NCI-H226 (cell line): ENCODE data around the gene ZNF576.
"Not testable (repeated sequence)": the region's sequence is repeated elsewhere in the genome, so short reads cannot be mapped to it uniquely, and the experiment has no call there.

Source experiments
- DNase-seq: peaks from one replicate; pipeline ENCODE4 v3.0.0-alpha.2; 2015

The ZNF576 gene

DNA sequence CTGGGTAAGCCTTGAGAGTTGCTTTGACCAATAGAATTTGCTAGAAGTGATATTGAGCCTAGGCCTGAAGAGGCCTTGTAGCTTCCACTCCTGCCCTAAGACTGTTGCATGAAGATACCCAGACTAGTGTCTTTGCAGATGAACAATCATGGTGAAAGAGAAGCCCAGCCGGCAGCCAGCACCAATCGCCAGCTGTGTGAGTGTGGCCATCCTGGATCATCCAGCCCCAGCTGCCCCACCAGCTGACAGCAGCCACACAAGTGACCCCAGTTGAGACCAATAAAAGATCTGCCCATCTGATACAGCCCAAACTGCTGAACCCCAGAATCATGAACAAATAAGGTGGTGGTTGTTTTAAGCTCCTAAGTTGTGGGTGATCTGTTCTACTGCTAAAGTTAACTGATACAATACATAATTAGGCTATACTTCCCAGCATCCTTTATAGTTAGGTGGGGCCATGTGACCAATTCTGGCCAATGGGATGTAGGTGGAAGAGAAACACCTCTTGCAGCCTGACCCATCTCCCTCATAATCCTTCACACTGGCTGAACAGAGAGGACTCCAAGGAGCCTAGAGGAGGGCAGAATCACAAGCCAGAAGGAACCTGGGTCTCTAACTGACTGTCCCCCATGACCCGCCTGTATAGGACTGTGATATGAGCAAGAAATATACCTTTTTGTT lies 32.4 kb downstream of the ZNF576 start:
- DNase-seq, result no peak

DNA sequence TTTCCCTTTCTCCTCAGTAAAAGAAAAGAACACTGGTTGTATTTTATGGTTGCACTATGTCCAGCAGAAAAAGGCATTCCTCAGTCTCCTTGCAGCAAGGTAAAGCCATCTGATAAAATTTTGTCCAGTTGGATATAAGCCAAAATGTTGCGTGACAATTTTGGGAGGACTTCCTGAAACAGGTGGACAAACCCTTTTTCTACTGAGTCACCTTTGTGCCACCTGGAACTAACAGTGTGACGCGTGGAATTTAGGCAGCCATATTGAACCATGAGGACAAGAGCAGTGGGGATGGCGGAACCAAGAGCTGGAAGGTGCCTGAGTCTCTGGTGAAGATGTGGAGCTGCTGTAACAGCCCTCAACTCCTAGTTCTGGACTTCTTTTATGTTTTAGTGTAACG lies 35.1 kb downstream of the ZNF576 start:
- no peak for DNase-seq

DNA sequence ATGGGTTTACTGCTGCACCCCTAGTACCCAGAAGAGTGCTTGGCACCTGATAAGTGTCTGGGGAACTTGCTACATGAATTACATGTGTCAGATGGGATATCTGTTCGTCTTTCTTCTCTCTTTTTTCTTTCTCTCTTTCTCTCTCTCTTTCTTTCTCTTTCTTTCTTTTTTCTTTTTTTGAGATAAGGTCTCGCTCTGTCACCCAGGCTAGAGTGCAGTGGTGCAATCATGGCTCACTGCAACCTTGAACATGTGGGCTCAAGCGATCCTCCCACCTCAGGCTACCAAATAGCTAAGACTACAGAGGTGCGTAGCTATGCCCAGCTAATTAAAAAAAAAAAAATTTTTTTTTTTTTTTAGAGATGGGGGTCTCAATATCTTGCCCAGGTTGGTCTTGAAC lies 37.1 kb downstream of the ZNF576 start:
- no peak for DNase-seq

DNA sequence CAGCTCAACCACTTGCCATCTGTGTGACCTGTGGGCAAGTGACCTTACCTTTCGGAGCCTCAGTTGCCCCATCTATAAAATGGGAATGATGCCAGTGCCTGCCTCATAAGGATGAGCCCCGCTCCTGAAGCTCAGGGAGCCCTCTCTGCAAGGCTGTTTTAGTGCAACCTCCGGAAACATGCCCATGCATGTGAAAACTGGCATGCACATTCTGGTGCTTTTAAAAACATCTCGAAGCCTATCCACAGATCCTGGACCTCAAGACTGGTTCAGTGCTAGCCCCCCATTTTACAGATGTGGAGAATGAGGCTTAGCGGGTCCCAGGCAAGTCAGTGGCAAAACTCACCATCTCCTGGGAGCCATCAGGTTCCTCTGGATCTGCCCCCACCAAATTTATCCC lies 37.7 kb downstream of the ZNF576 start:
- DNase-seq, result no peak

DNA sequence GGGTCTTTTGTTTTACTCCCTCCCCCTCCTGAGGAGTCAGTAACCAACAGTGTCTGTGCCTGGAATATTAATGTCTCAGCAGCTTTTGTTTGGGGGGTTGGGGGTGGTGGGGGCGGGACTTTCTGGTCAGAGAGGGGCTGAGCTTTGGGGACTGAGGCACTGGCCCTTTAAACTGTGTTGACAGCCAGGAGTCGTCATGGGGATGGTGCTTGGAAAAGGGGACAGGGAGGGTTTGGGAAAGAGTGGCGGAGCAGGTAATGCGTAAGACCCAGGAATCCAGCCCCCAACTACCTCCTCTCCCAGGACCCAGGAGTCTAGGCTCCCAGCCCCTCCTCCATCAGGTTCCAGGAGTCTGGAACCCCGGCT lies 38.1 kb downstream of the ZNF576 start:
- DNase-seq, result no peak

DNA sequence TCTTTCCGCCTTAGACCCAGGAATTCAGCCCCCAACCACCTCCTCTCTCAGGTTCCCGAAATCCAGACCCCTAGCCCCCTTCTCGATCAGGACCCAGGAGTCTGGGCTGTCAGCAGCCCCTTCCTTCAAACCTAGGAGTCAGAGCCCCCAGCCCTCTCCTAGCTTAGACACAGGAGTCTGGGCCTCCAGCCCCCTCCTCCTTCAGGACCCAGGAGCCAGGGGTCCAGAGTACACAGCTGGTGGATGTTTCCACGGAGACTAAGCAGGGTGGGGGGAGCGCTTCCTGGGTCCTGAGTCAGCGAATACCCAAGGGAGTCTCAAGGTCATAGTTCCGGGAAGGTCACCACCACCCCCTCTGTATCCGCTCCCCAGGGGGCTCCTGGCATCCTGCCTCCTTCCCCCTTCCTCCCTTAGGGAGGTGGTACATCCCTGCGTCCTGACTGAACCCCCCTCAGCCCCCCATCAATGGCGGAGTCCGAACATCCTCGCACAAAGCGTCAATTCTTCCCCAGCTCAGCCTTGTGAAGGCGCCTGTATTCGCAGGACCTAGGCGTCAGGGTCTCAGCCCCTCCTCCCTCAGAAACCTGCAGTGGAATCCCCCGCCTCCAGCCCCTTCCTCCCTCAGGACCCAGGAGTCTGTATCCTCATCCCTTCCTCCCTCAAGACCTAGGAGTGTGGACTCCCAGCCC lies 38.6 kb downstream of the ZNF576 start:
- DNase-seq, result no peak

DNA sequence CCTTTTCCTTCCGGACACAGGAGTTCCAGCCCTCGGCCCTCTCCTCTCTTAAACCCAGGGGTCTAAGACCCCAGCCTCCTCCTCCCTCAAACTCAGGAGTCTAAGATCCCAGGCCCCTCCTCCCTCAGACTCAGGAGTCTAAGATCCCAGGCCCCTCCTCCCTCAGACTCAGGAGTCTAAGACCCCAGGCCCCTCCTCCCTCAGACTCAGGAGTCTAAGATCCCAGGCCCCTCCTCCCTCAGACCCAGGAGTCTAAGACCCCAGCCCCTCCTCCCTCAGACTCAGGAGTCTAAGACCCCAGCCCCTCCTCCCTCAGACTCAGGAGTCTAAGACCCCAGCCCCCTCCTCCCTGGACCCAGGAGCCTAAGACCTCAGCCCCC lies 39.2 kb downstream of the ZNF576 start:
- not testable (repeated sequence) for DNase-seq

DNA sequence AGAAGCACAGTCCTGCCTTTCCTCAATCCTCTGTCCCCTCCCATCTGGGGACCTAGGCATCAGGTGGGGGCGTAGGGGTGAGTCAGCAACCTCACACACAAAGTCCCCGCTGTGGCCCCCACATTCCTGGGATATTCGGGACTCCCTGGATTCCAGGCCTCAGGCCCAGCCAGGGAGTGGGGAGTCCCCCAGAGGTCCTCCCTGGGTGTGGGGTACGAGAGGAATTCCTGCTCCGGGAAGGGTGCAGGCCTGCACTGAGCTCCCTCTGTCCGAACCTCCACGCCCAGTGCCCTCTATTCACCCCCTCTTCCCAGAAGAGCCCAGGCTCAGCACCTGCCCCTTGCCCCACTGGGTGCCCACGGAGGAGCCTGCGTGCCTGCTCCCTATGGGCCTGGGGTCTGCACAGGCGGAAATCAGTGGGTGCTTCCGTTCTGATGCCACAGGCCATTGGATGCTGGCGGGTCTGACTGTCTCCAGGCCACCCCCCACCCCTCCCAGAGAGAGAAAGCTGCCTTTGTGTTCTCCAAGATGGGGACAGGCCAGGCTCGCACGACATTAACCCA lies 39.8 kb downstream of the ZNF576 start:
- DNase-seq, result peak; percentile 67

DNA sequence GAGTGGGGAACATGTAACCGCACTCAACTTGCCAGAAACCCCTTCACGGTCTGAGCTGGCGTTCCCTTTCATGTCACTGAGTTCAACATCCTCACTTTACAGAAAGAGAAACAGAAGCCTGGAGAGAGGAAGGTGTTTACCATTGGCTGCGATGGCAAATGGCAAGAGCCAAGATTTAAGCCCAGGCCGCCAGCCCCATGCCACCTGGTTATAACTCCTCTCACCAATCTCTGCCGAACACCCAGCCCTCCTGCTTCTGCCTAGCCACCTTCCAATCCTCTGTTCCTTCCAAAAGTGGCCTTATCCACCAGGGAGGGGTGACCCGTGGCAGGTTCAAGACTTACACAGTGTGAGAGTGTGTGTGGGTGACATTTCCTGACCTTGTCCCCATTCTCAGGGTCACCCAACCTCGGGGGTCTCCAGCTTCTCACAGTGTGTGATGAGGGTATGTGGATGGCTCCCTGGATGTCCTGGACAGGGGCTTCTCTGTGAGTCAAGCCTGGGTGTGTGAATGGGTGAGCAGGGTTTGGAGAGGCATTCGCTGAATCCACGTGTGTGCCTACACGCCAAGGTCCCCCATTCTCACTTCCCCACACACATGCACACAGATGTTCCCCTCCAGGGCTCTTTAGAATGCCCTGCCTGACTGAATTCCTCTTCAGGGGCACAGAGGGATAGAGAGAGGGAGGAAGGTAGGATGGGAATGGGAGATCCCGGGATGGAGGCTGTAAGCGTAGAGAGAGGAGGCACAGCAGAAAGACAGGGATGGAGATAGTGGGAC lies 42.0 kb downstream of the ZNF576 start:
- DNase-seq, result no peak

DNA sequence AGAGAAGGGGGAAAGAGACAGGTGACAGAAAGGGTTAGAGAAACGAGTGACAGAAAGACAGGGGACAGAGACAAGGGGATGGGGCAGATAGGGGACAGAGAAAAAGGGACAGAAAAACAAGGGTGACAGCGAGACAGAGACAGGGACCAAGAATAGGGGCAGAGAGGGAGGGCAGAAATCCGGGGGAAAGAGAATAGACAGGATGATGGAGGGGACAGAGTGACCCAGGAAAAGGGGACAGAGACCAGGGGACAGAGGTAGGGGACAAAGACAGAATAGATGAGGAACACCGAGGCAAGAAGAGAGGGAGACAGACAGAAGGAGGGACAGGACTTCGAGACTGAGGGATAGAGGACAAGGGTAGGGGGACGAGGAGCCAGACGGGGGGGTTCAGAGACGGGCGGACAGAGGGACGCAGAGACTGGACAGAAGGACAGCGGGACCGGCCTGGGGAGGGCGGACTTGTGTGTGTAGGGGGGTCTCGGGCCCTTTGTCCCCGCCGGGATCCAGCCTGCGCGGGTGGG lies 42.7 kb downstream of the ZNF576 start:
- no peak for DNase-seq

DNA sequence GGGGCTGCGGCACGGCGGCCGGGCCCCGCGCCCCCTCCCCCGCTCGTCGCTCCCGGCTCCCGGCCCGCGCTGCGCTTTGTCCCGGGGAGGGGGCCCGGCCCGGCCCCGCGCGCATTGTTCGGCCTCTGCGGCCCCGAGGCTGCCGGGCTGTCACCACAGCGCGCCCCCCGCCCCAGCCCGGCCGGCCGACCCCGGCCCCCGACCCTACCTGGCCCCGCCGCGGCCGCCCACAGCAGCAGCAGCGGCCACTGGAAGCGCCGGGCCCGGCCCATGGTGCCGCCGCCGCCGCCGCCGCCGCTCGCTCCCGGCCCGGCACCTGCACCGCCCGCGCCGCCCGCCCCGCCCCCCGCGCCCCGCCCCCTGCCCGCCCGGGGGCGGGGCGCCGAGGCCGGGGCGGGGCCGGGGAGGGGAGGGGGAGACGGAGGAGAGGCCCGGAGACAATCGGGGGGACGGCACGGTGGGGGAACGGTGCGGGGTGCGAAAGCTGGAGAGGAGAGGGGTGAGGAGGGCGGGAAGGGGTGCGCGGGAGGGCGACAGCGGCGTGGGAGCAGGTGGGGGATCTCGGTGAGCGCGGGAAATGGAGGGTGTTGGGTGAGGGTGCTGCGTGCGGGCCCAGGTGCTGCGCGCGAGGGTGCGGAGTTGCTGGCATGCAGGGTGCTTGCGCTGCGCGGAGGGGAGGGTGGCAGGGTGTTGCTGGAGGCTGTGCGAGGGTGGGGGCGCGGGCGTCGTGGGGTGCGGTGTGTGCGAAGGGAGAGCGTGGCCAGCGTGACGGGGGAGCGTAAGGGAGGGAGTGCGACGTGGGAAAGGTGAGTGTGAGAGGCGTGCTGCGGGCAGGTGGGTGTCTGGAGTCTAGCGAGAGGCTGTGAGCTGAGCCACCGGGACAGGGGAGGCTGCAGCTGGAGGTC lies 43.4 kb downstream of the ZNF576 start, which contains the start of gene CADM4:
TSS of gene CADM4 (minus strand) at position 332 of the 905 bp plus-strand sequence. CDS start at position 272, 60 bp downstream.
- DNase-seq, result no peak

DNA sequence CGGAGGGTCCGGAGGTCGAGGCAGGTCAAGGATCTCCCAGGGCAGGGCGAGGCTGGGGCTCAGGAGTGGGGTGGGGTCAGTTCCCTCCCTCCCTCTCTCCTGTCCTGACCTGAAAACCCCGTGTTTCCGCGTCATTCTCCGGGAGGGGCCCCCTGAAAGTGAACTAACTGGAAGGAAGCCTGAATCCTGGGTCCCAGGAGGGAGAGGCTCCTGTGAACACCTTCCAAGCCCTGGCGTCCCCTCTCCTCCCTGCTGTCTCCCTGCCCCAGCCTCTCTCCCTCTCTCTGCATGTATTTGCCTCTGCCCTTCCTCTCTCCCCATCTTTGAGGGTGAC lies 44.0 kb downstream of the ZNF576 start:
- no peak for DNase-seq

DNA sequence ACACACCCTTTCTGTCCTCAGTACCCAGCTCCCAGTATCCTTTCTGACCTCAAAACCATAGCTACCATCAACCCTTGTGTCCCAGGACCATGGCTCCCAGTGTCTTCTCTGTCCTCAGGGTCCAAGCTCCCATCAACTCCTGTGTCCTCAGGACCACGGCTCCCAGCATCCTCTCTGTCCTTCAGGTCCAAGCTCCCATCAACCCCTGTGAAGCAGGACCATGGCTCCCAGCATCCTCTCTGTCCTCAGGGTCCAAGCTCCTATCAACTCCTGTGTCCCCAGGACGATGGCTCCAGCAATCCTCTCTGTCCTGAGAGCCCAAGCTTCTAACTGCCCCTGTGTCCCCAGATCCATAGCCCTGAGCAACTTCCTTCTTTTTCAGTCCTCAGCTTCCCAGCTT lies 44.9 kb downstream of the ZNF576 start:
- DNase-seq, result no peak

DNA sequence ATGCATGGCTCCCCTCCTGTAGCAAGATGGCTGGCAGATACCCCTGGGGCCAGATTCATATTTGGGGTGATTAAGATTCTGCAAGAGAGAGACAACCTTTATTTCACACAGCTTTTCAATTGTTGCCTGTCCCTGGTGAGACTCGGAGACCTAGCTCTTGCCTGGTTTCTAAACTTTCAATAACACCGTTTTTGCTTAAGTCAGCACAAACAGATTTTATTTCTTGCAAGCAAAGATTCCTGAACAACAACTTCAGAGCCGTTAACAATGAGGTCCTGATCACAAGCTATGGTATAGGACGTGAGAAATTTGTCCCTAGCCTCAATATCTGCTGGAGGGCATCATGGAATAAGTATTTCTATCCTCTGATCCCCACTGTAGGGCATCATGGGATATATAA lies 46.1 kb downstream of the ZNF576 start:
- no peak for DNase-seq

DNA sequence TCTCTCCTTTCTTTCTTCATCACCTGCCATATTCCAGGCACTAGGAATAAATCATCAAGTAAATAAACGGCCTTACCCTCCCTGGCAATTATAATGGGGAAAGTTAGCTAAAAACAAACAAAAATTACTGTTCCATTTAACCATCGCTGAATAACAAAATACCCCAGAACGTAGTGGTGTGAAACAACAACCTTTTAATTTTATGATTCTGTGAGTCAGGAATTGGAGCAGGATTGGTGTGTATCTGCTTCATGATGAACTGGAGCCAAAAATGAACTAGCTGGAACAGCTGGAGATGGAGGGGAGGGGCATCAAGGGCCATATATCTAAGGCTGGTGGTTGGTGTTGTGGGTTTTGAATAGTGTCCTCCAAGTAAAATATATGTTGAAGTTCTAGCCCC lies 46.9 kb downstream of the ZNF576 start:
- no peak for DNase-seq

DNA sequence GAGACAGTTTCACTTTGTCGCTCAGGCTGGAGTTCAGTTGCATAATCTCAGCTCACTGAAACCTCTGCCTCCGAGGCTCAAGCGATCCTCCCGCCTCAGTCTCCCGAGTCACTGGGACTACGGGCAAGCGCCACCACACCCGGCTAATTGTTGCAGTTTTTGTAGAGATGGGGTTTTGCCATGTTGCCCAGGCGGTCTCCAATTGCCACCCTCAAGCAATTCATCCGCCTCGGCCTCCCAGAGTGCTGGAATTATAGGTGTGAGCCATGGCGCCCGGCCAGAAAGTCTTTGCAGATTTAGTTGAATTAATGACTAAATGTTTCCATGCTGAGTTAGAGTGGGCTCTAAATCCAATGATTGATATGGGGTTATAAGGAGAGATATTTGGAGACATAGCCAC lies 47.8 kb downstream of the ZNF576 start:
- no peak for DNase-seq

DNA sequence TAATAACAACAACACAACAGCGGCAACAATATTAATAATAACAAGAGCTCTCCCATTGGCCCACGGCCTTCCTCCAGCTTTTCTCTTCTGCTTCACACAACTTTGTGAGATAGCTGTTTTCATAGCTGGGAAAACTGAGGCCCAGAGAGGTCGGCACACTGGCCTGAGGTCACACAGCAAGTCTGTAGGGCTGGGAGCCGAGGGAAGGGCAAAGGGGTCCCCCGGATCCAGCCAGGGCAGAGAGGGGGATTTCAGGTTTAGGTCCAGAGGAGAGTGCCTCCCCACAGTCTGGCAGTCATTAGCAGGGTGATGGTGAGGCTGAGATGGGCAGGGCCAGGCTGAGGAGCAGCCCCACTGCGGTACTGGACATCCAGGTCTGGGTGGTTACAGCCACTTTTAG lies 52.2 kb downstream of the ZNF576 start:
- DNase-seq, result no peak

DNA sequence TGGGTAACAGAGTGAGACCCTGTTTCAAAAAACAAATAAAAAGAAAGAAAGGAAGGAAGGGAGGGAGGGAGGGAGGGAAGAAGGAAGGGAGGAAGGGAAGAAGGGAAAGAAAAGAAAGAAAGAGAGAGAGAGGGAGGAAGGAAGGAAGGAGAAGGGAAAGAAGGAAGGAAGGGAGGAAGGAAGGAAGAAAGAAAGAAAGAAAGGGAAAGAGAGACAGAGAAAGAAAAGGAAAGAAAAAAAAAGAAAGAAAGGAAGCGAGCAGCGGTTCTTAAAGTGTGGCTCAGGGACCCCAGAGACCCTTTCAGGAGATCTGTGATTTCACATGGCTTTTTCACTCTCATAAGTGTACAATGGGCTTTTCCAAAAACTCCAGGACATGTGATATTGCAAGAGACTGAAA lies 53.1 kb downstream of the ZNF576 start:
- no peak for DNase-seq

DNA sequence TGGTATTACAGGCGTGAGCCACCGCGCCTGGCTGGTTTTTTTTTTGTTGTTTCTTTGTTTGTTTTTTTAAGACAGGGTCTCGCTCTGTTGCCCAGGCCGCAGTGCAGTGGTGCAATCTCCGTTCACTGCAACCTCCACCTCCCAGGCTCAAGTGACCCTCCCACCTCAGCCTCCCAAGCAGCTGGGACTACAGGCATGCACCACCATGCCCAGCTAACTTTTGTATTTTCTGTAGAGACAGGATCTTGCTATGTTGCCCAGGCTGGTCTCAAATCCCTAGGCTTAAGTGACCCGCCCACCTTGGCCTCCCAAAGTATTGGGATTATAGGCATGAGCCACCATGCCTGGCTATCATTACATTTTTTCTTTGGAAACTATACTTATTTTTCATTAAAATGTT lies 53.9 kb downstream of the ZNF576 start:
- not testable (repeated sequence) for DNase-seq
